Tibial artery (tissue), 4 donors: ENCODE data around the gene DNM1.

Experiments used
- DNase-seq, 2 donors: peaks; one replicate each; pipeline ENCODE4 v3.0.0-alpha.2; 2019
- H3K27ac ChIP-seq, 2 donors: fragments of 200-600 bp; sonication (generic) in 1 of 2; 1 replicate in 1 of 2; 2 replicates in 1 of 2; pipeline ENCODE4 v1.5.1; 2018 to 2019; ENCODE audit warnings: mild to moderate bottlenecking in 1 of 2
- H3K27me3 ChIP-seq, 2 donors: fragments of 200-600 bp; sonication (generic) in 1 of 2; one replicate each; pipeline versions ENCODE4 v1.5.1 to v1.6.0; 2016 to 2019
- H3K36me3 ChIP-seq, 3 donors: fragments of 200-600 bp; sonication (generic) in 2 of 3; one replicate each; pipeline ENCODE4 v1.5.1; 2016 to 2019; ENCODE audit warnings: mild to moderate bottlenecking in 2 of 3
- H3K4me1 ChIP-seq, 4 donors: fragments of 200-600 bp; sonication (generic) in 2 of 4; 1 replicate in 3 of 4; 2 replicates in 1 of 4; pipeline ENCODE4 v1.5.1; 2016 to 2019
- H3K4me3 ChIP-seq, 2 donors: fragments of 200-600 bp; sonication (generic) in 1 of 2; 1 replicate in 1 of 2; 2 replicates in 1 of 2; pipeline ENCODE4 v1.5.1; 2018 to 2019; ENCODE audit warnings: mild to moderate bottlenecking in 2 of 2
- H3K9me3 ChIP-seq, 3 donors: fragments of 200-600 bp; sonication (generic) in 1 of 3; one replicate each; pipeline ENCODE4 v1.5.1; 2016 to 2019
- intact Hi-C: fragments of 100-400 bp; cut with DNase I; formaldehyde crosslinking; loops from one replicate; pipeline ENCODE4 v1.15.0; 2023; ENCODE audit warnings: low total_unique reads
- TF ChIP-seq, protein P1 (sequence below), 2 experiments: fragments of 200-600 bp in 1 of 2; fragments of 450-650 bp in 1 of 2; IDR thresholded peaks; one replicate each; pipeline ENCODE4 v1.5.1; 2017 to 2019; ENCODE audit warnings: antibody characterized with exemption in 2 of 2, mild to moderate bottlenecking in 1 of 2, moderate library complexity in 1 of 2

DNM1 gene

GRCh38 chr9:128233817-128234406 is 30.7 kb downstream of the DNM1 start:
- intact Hi-C loops, result no loop called here
- Histone ChIP-seq H3K27me3 (no peaks in the 10 kb centered on the region), H3K4me1 (no peaks in the 10 kb centered on the region), H3K9me3 (no peaks in the 10 kb centered on the region), H3K27ac (no peak overlapping the region), H3K4me3 (no peak overlapping the region), H3K36me3 (no peaks in the 10 kb centered on the region)
- TF ChIP-seq, protein P1, sequence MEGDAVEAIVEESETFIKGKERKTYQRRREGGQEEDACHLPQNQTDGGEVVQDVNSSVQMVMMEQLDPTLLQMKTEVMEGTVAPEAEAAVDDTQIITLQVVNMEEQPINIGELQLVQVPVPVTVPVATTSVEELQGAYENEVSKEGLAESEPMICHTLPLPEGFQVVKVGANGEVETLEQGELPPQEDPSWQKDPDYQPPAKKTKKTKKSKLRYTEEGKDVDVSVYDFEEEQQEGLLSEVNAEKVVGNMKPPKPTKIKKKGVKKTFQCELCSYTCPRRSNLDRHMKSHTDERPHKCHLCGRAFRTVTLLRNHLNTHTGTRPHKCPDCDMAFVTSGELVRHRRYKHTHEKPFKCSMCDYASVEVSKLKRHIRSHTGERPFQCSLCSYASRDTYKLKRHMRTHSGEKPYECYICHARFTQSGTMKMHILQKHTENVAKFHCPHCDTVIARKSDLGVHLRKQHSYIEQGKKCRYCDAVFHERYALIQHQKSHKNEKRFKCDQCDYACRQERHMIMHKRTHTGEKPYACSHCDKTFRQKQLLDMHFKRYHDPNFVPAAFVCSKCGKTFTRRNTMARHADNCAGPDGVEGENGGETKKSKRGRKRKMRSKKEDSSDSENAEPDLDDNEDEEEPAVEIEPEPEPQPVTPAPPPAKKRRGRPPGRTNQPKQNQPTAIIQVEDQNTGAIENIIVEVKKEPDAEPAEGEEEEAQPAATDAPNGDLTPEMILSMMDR (IDR thresholded peaks at IDR 0.05), result no peak
- DNase-seq, result no peak

- Histone ChIP-seq H3K27ac (no peak overlapping the region), H3K9me3 (no peaks in the 10 kb centered on the region), H3K36me3 (peaks cover 0 to 7% (median 0%) of the 10 kb centered on the region in 3 donors), H3K27me3 (peaks cover 0 to 31% of the 10 kb centered on the region in 2 donors), H3K4me3 (no peak overlapping the region), H3K4me1 (peaks cover 0 to 20% (median 5%) of the 10 kb centered on the region in 4 donors)
- TF ChIP-seq, protein P1 (IDR thresholded peaks at IDR 0.05), result no peak
- no peak for DNase-seq
- intact Hi-C loops, result no loop called here
Measured at GRCh38 chr9:128242124-128242523, 38.9 kb downstream of the DNM1 start.

GRCh38 chr9:128242828-128243214 is 39.6 kb downstream of the DNM1 start:
- Histone ChIP-seq H3K4me1 (peaks cover 0 to 20% (median 5%) of the 10 kb centered on the region in 4 donors), H3K36me3 (peaks cover 0 to 7% (median 0%) of the 10 kb centered on the region in 3 donors), H3K9me3 (no peaks in the 10 kb centered on the region), H3K4me3 (no peak overlapping the region), H3K27ac (peak overlapping the region in 1 of 2 donors; percentile 46), H3K27me3 (peaks cover 0 to 31% of the 10 kb centered on the region in 2 donors)
- TF ChIP-seq, protein P1 (IDR thresholded peaks at IDR 0.05), result no peak
- peak; percentile 56 to 68 for DNase-seq
- intact Hi-C loops, result no loop called here

DNA sequence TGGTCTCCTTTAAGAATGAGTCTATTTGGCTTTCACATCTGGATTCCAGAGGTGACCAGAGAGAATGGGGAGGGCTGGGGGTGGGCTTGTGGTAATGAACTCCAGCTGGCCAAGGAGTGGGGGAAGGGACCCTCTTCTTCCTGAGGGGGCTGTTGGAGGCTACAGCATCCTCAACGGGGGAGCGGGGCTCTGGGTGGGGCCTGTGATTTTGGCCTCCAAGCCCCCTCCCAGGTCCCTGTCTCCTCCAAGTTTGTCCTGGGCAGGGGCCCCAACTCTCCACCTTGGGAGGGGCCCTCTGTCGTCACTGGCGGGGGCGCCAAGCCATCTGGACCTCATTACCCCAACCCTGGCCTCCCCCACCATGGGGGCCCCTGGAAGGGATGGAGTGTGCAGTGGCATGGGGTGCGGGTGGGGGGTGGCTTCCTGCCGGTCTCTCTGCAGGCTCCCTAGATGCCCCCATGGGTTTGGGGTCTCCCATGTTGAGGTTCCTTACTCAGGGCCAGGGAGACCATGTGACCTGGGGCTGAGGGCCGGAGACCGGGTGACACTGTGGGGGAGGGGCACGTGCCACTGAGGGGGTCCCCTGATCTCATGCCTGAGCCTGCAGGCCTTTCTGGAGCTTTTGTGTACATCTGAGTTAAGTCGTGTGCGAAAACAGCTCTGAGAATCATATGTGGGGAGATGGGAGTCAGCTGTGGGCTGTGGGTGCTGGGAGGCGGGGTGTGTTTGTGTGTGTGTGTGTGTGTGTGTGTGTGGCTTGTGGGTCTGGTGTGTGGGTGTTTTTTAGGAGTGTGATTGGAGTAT is 40.2 kb downstream of the DNM1 start:
- peak overlapping the region in 1 of 2 donors; percentile 46 for H3K27ac ChIP-seq
- peak; percentile 36 to 63 for DNase-seq
- intact Hi-C loops, result no loop called here

DNA sequence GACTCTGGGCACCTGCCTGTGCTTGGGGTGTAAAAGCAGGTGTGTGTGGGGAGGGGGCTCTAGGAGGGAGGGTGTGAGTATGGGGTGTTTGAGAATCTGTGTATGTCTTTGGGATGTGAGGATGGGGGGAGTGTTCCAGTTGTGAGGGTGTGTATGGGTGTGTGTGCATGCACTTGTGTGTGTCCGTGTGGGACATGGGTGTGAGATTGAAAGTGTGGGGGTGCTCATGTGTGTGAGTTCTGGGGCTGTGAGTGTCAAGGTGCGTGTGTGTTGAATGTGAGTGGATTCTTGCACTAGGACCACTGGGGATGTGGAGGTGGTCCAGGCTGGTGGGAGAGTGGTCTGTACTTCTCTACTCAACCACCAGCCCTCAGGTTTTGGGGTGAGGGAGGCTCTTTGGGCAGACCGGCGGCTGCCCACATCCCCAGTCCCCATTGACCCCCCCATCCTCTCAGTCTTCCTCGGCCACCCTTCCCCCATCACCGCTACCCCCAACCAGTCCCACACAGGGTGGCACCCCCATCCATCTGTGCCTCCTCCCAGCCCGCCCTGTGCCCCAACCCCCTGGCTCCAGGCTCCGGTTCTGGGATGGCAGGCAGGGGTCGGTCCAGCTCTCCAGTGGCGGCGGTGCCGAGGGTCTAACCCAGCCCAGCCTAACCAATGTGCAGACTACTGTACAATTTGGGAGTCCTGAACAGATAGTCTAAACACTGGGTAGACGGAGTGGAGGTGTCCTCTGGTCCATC is 41.1 kb downstream of the DNM1 start:
- Histone ChIP-seq H3K9me3 (no peaks in the 10 kb centered on the region), H3K4me3 (peak overlapping the region; percentile 27 to 33)
- TF ChIP-seq, protein P1 (IDR thresholded peaks at IDR 0.05), result no peak

More for the DNA sequence above, 40.2 kb downstream of the DNM1 start:
- peaks cover 0 to 7% (median 0%) of the 10 kb centered on the region in 3 donors for H3K36me3 ChIP-seq
- peaks cover 0 to 20% (median 5%) of the 10 kb centered on the region in 4 donors for H3K4me1 ChIP-seq
- H3K4me3 ChIP-seq, result no peak overlapping the region
- H3K27me3 ChIP-seq, result peaks cover 0 to 31% of the 10 kb centered on the region in 2 donors
- TF ChIP-seq, protein P1 (IDR thresholded peaks at IDR 0.05), result no peak
- H3K9me3 ChIP-seq, result no peaks in the 10 kb centered on the region

More for the DNA sequence above, 41.1 kb downstream of the DNM1 start:
- Histone ChIP-seq H3K36me3 (peaks cover 0 to 6% (median 0%) of the 10 kb centered on the region in 3 donors), H3K4me1 (peaks cover 0 to 20% (median 5%) of the 10 kb centered on the region in 4 donors), H3K27ac (peak overlapping the region; percentile 34 to 63), H3K27me3 (peaks cover 0 to 31% of the 10 kb centered on the region in 2 donors)
- intact Hi-C loops, result no loop called here
- DNase-seq, result no peak
